Spleen (tissue), 11 donors: ENCODE results near the gene FGF22. TPM values are rescaled to one million over a fixed set of nuclear protein-coding genes. Genes with fewer than 3 reads are reported as not detected.

ENCODE experiments used
- DNase-seq: peaks from one replicate; pipeline ENCODE4 v3.0.0-alpha.2; 2020
- H3K27ac ChIP-seq, 8 donors: fragments of 200-600 bp; sonication (generic) in 7 of 8; 1 replicate in 4 of 8; 2 replicates in 4 of 8; pipeline versions ENCODE4 v1.5.0 to v1.8.0; 2016 to 2021; ENCODE audit warnings: inconsistent platforms in 4 of 8, mild to moderate bottlenecking in 4 of 8, moderate library complexity in 1 of 8
- H3K27me3 ChIP-seq, 7 donors: fragments of 200-600 bp; sonication (generic) in 6 of 7; replicated peaks in 1 of 7; 1 replicate in 4 of 7; 2 replicates in 3 of 7; pipeline versions ENCODE4 v1.5.0 to v1.8.0; 2016 to 2021; ENCODE audit warnings: inconsistent platforms in 3 of 7, mild to moderate bottlenecking in 1 of 7
- H3K36me3 ChIP-seq, 6 donors: fragments of 200-600 bp; sonication (generic) in 5 of 6; 1 replicate in 4 of 6; 2 replicates in 2 of 6; pipeline versions ENCODE4 v1.5.0 to v1.8.0; 2016 to 2021; ENCODE audit warnings: inconsistent platforms in 2 of 6
- H3K4me1 ChIP-seq, 6 donors: fragments of 200-600 bp; sonication (generic) in 5 of 6; 1 replicate in 3 of 6; 2 replicates in 3 of 6; pipeline versions ENCODE4 v1.5.0 to v1.8.0; 2016 to 2021; ENCODE audit warnings: inconsistent platforms in 3 of 6
- H3K4me3 ChIP-seq, 8 donors: fragments of 200-600 bp; sonication (generic) in 7 of 8; 1 replicate in 4 of 8; 2 replicates in 4 of 8; pipeline versions ENCODE4 v1.5.0 to v1.8.0; 2016 to 2021; ENCODE audit warnings: inconsistent platforms in 4 of 8, mild to moderate bottlenecking in 4 of 8, moderate library complexity in 2 of 8
- H3K9me3 ChIP-seq, 8 donors: fragments of 200-600 bp; sonication (generic) in 7 of 8; 1 replicate in 4 of 8; 2 replicates in 4 of 8; pipeline versions ENCODE4 v1.5.0 to v1.8.0; 2016 to 2021; ENCODE audit warnings: inconsistent platforms in 4 of 8
- CTCF ChIP-seq, 11 experiments: fragments of 200-600 bp in 7 of 11; fragments of 450-650 bp in 4 of 11; sonication (generic) in 4 of 11; IDR thresholded peaks in 8 of 11; conservative IDR thresholded peaks in 3 of 11; 1 replicate in 7 of 11; 2 replicates in 4 of 11; pipeline versions ENCODE4 v1.4.0 to v1.8.0; 2016 to 2021; ENCODE audit warnings: antibody characterized with exemption in 11 of 11, inconsistent platforms in 4 of 11, mild to moderate bottlenecking in 1 of 11
- POLR2A ChIP-seq, 3 donors: fragments of 450-650 bp; IDR thresholded peaks; one replicate each; pipeline ENCODE4 v1.5.1; 2017; ENCODE audit warnings: antibody characterized with exemption in 3 of 3, mild to moderate bottlenecking in 1 of 3
- POLR2AphosphoS5 ChIP-seq, 3 donors: sonication (generic); formaldehyde crosslinking; IDR thresholded peaks; one replicate each; pipeline ENCODE4 v1.5.1; 2017; ENCODE audit warnings: antibody characterized with exemption in 3 of 3
- WGBS, 5 donors: extraction: QIAGEN DNeasy Blood & Tissue Kit in 3 of 5; methylation state at CpG; one replicate each; pipeline versions ENCODE4 v1.1.5 to v1.1.7; 2013 to 2018; 5-methylcytosine and 5-hydroxymethylcytosine counted together
- intact Hi-C: fragments of 100-400 bp; cut with DNase I; formaldehyde crosslinking; loops from one replicate; pipeline ENCODE4 v1.15.0; 2023; ENCODE audit warnings: low total_unique reads
- polyA plus RNA-seq, 3 donors: library from polyadenylated mRNA; stranded (reverse); fragments of 200-250 nt; gene quantifications; one replicate each; pipeline ENCODE4 v1.2.1, GENCODE V29; 2013
- total RNA-seq, 7 donors: library from RNA; depleted of rRNA in 3 of 7; stranded (reverse); fragments of >200 nt in 3 of 7; fragmentation: NEBNext Ultra II Directional in 4 of 7; extraction: Animal tissue kit (Norgen Biotek cat#: 25700) in 4 of 7; gene quantifications; one replicate each; pipeline versions ENCODE4 v1.1.0 to v1.2.1, GENCODE V29; 2016 to 2021
- donor health status: healthy with polysubstance abuse.
- donor health status: DM: no; HTN: no; CAD: no; lungs with moderate emphysema.
- donor health status: DM: no; HTN: no; CAD: no.
- donor health status: Bipolar disorder and iron deficiency.
- donor health status: healthy.
- donor health status: DM: no; HTN: no; CAD: no.
- donor health status: DM: yes; HTN: yes; CAD: no.

The FGF22 gene
- total and polyA plus RNA-seq, 10 donors, result 0.10 to 0.61 (median 0.23) TPM; not detected in 6

GRCh38 chr19:677201-677600 is 37.5 kb downstream of the FGF22 start:
- Histone ChIP-seq H3K9me3 (no peaks in the 10 kb centered on the region), H3K27ac (peak overlapping the region in 4 of 8 donors; percentile 31 to 69 (median 59)), H3K27me3 (peaks cover 0 to 48% (median 26%) of the 10 kb centered on the region in 7 donors), H3K4me1 (peaks cover 5 to 80% (median 53%) of the 10 kb centered on the region in 6 donors), H3K36me3 (no peaks in the 10 kb centered on the region), H3K4me3 (peak overlapping the region in 4 of 8 donors; percentile 19 to 58 (median 34))
- TF ChIP-seq POLR2A (IDR thresholded peaks at IDR 0.05) (no peak), POLR2AphosphoS5 (IDR thresholded peaks at IDR 0.05) (peak in 1 of 3 donors; percentile 74), CTCF (IDR thresholded peaks at IDR 0.05 in 8 of 11, conservative IDR thresholded peaks at IDR 0.05 in 3 of 11) (no peak)
- no peak for DNase-seq
- intact Hi-C loops, result no loop called here
- WGBS, 5 donors, result 9 to 40% (median 19%) methylated on average over 7 to 15 of the region's 15 CpGs

GRCh38 chr19:677601-678436 is 38.1 kb downstream of the FGF22 start:
- intact Hi-C loops, result no loop called here
- Histone ChIP-seq H3K4me1 (peaks cover 5 to 74% (median 51%) of the 10 kb centered on the region in 6 donors), H3K27me3 (peaks cover 0 to 48% (median 26%) of the 10 kb centered on the region in 7 donors), H3K36me3 (no peaks in the 10 kb centered on the region), H3K27ac (peak overlapping the region in 3 of 8 donors; percentile 56 to 69 (median 62)), H3K9me3 (no peaks in the 10 kb centered on the region), H3K4me3 (peak overlapping the region in 2 of 8 donors; percentile 34 to 58)
- TF ChIP-seq POLR2A (IDR thresholded peaks at IDR 0.05), result no peak
- no peak for TF ChIP-seq POLR2AphosphoS5 (IDR thresholded peaks at IDR 0.05)
- no peak for TF ChIP-seq CTCF (IDR thresholded peaks at IDR 0.05 in 8 of 11, conservative IDR thresholded peaks at IDR 0.05 in 3 of 11)
- no peak for DNase-seq
- 61 to 76% (median 70%) methylated on average over 9 to 22 of the region's 22 CpGs for WGBS, 5 donors

GRCh38 chr19:678791-679388 is 39.2 kb downstream of the FGF22 start:
- 93 to 99% (median 95%) methylated on average over 6 to 16 of the region's 16 CpGs for WGBS, 5 donors
- peak overlapping the region in 3 of 8 donors; percentile 93 to 95 (median 93) for H3K27ac ChIP-seq
- H3K27me3 ChIP-seq, result peaks cover 0 to 43% (median 26%) of the 10 kb centered on the region in 7 donors
- DNase-seq, result no peak
- H3K4me3 ChIP-seq, result peak overlapping the region in 4 of 8 donors; percentile 73 to 98 (median 83)
- peaks cover 5 to 71% (median 50%) of the 10 kb centered on the region in 6 donors for H3K4me1 ChIP-seq
- H3K36me3 ChIP-seq, result no peaks in the 10 kb centered on the region
- H3K9me3 ChIP-seq, result no peaks in the 10 kb centered on the region
- intact Hi-C loops, result no loop called here
- no peak for TF ChIP-seq POLR2AphosphoS5 (IDR thresholded peaks at IDR 0.05)
- TF ChIP-seq POLR2A (IDR thresholded peaks at IDR 0.05), result no peak
- TF ChIP-seq CTCF (IDR thresholded peaks at IDR 0.05 in 8 of 11, conservative IDR thresholded peaks at IDR 0.05 in 3 of 11), result no peak
